Neutrophil (primary cell): ENCODE data around the gene ZG16.
"Not testable (repeated sequence)": the region's sequence is repeated elsewhere in the genome, so short reads cannot be mapped to it uniquely, and the experiment has no call there.

Source experiments
- H3K27ac ChIP-seq: fragments of 200-600 bp; sonication (generic); 2 replicates; pipeline ENCODE4 v1.5.1; 2016; ENCODE audit warnings: mild to moderate bottlenecking, moderate library complexity
- H3K27me3 ChIP-seq: fragments of 200-600 bp; sonication (generic); 2 replicates; pipeline ENCODE4 v1.6.0; 2016; ENCODE audit warnings: mild to moderate bottlenecking
- H3K36me3 ChIP-seq: fragments of 200-600 bp; sonication (generic); 2 replicates; pipeline ENCODE4 v1.5.1; 2017
- H3K4me1 ChIP-seq, 2 experiments: fragments of 200-600 bp in 1 of 2; sonication (generic) in 1 of 2; 1 replicate in 1 of 2; 2 replicates in 1 of 2; pipeline versions ENCODE4 v1.5.1 to v1.6.1; 2013 to 2016; ENCODE audit warnings: low read depth in 1 of 2, low read length in 1 of 2, mild to moderate bottlenecking in 1 of 2, moderate library complexity in 1 of 2; ENCODE audit not compliant: control insufficient read depth in 1 of 2, insufficient read depth in 1 of 2
- H3K4me3 ChIP-seq, 2 experiments: fragments of 200-600 bp in 1 of 2; sonication (generic) in 1 of 2; 1 replicate in 1 of 2; 2 replicates in 1 of 2; pipeline ENCODE4 v1.5.1; 2013 to 2016; ENCODE audit warnings: low read depth in 1 of 2, low read length in 1 of 2, mild to moderate bottlenecking in 1 of 2, moderate library complexity in 1 of 2
- H3K9me3 ChIP-seq: fragments of 200-600 bp; sonication (generic); 2 replicates; pipeline ENCODE4 v1.5.1; 2016
- CTCF ChIP-seq: fragments of 200-600 bp; sonication (generic); IDR thresholded peaks from 2 replicates; pipeline ENCODE4 v1.5.1; 2016; ENCODE audit warnings: antibody characterized with exemption

Gene ZG16

GRCh38 chr16:29745853-29746345 is 32.2 kb upstream of the ZG16 start, which contains the start of gene C16orf54:
Gene C16orf54, minus strand, starts transcription at chr16:29745990. Its CDS starts 1,039 bp downstream, at chr16:29744951.
- H3K9me3 ChIP-seq = no peaks in the 10 kb centered on the region
- H3K27ac ChIP-seq = peak within 1 kb of the TSS; percentile 99
- H3K4me3 ChIP-seq = peak within 1 kb of the TSS; percentile 94 to 100
- no peaks in the 10 kb centered on the region for H3K27me3 ChIP-seq
- H3K36me3 ChIP-seq = peaks cover 38% of the 10 kb centered on the region
- peaks cover 87% of the 10 kb centered on the region in 2 experiments for H3K4me1 ChIP-seq
- peak; percentile 13 for TF ChIP-seq CTCF

GRCh38 chr16:29746518-29746917 is 31.5 kb upstream of the ZG16 start:
- H3K9me3 ChIP-seq, H3K27me3 ChIP-seq: not testable (repeated sequence)
- peaks cover 81% of the 10 kb centered on the region in 2 experiments for H3K4me1 ChIP-seq
- peak overlapping the region; percentile 94 to 100 for H3K4me3 ChIP-seq
- H3K36me3 ChIP-seq = peaks cover 33% of the 10 kb centered on the region
- peak overlapping the region; percentile 99 for H3K27ac ChIP-seq

- peak overlapping the region; percentile 99 for H3K27ac ChIP-seq
Observed at GRCh38 chr16:29747947-29748759, 29.9 kb upstream of the ZG16 start.

GRCh38 chr16:29748760-29749149 is 29.3 kb upstream of the ZG16 start:
- H3K4me3 ChIP-seq, H3K27me3 ChIP-seq, H3K9me3 ChIP-seq: not testable (repeated sequence)
- H3K27ac ChIP-seq = peak overlapping the region; percentile 99
- H3K4me1 ChIP-seq = peaks cover 58 to 59% of the 10 kb centered on the region in 2 experiments
- H3K36me3 ChIP-seq = peaks cover 11% of the 10 kb centered on the region

More at GRCh38 chr16:29747947-29748759, 29.9 kb upstream of the ZG16 start:
- no peak for TF ChIP-seq CTCF
- H3K4me1 ChIP-seq = peaks cover 64 to 65% of the 10 kb centered on the region in 2 experiments
- no peaks in the 10 kb centered on the region for H3K9me3 ChIP-seq
- H3K4me3 ChIP-seq = no peak overlapping the region
- H3K27me3 ChIP-seq = no peaks in the 10 kb centered on the region
- peaks cover 17% of the 10 kb centered on the region for H3K36me3 ChIP-seq

- Histone ChIP-seq H3K27ac (no peak overlapping the region), H3K36me3 (no peaks in the 10 kb centered on the region), H3K4me3 (no peak overlapping the region), H3K27me3 (no peaks in the 10 kb centered on the region), H3K4me1 (peaks cover 21 to 24% of the 10 kb centered on the region in 2 experiments), H3K9me3 (no peaks in the 10 kb centered on the region)
- no peak for TF ChIP-seq CTCF
Observed at GRCh38 chr16:29753516-29753915, 24.5 kb upstream of the ZG16 start.

GRCh38 chr16:29756654-29757053 is 21.4 kb upstream of the ZG16 start:
- no peak overlapping the region for H3K4me3 ChIP-seq
- H3K9me3 ChIP-seq = no peaks in the 10 kb centered on the region
- no peak overlapping the region for H3K27ac ChIP-seq
- no peaks in the 10 kb centered on the region for H3K36me3 ChIP-seq
- H3K27me3 ChIP-seq = no peaks in the 10 kb centered on the region
- peaks cover 0 to 3% of the 10 kb centered on the region in 2 experiments for H3K4me1 ChIP-seq
- TF ChIP-seq CTCF = no peak

GRCh38 chr16:29757086-29757485 is 21.0 kb upstream of the ZG16 start:
- not testable (repeated sequence) for H3K4me3 ChIP-seq, H3K9me3 ChIP-seq, H3K36me3 ChIP-seq, H3K27me3 ChIP-seq, H3K4me1 ChIP-seq, H3K27ac ChIP-seq
